ENCODE data around the gene AGAP3.
A peak's percentile ranks its signal among the peaks of the same experiment; 100 is the strongest.

The AGAP3 gene

GRCh38 chr7:151057989-151058780, 28.1 kb upstream of the AGAP3 start:
- peak; percentile 95 for DNase-seq

DNA sequence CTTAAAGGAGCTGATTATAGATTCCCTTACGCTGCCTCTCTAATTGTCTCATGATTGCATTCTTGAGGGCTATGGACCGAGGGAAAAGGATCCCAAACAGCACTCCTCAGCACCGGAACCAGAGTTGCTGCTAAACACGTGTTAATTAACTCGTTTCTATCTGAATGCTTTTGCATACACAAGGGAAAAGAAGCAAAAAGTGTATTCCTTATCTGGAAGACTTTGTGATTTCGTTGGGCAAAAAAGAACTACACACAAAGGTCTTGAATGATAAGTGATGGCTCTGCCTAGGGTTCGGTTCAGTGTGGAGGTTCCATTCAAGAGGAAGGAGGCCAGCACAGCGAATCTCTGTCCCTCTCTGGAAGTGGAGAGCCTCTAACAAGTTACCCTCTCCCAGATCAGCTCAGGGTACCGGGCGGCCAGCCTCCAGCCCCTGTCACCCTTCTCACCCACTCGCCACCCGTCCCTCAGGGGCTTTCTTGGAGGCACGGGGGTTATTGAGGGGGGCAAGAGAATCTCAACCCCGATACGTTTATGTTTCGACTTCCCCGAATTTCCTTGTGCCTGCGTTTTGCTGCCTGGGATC, 27.4 kb upstream of the AGAP3 start:
- no peak for DNase-seq

GRCh38 chr7:151059367-151060112, 26.7 kb upstream of the AGAP3 start, which contains the start of gene SLC4A2:
SLC4A2 (plus strand) TSS chr7:151059589; CDS start chr7:151061988, 2,399 bp downstream.
- DNase-seq = peak; percentile 89

DNA sequence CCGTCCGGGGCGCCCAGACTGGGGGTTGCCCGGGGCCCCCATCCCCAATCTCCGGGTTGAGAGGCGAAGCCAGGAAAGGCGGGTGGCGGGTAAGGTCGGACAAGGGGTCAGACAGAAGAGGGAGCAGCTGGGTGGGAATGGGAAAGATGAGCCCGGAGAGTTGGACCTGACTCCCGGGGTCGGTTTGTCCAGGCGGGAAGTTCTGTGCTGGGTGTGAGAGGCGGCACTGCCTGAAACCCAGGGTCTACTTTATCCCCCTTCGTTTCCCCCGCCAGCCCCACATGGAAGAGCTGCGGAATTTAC, 26.2 kb upstream of the AGAP3 start:
- DNase-seq = no peak

GRCh38 chr7:151060416-151061212, 25.7 kb upstream of the AGAP3 start:
- peak; percentile 65 for DNase-seq

- no peak for DNase-seq
These were observed 24.8 kb upstream of the AGAP3 start for GRCh38 chr7:151061213-151062110.

- DNase-seq = no peak
These were observed 24.2 kb upstream of the AGAP3 start for GRCh38 chr7:151062111-151062398.

GRCh38 chr7:151062399-151063211, 23.7 kb upstream of the AGAP3 start:
- no peak for DNase-seq

- DNase-seq = no peak
These were observed 23.1 kb upstream of the AGAP3 start for GRCh38 chr7:151063212-151063561.

GRCh38 chr7:151064454-151064853, 21.8 kb upstream of the AGAP3 start:
- no peak for DNase-seq

- DNase-seq = no peak
These were observed 21.3 kb upstream of the AGAP3 start for GRCh38 chr7:151064993-151065392.

DNA sequence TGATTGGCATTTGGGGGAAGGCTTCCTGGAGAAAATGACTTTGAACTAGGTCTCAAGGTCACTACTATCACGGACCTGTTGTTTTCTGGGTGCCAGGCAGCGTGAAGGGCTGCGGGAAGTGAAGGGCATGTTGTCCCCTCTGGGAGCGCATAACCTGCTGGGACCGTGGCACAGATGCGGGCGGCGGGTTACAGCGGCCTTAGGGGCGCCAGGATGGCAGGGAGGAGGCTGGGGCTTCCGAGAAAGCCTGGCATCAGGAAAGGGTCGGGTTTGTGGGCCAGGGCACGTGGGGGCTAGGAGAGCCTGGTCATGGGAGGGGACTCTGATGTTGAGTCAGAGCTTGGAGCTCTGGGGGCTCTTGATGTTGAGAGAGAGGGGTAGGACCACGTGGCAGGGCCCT, 20.8 kb upstream of the AGAP3 start:
- DNase-seq = no peak

DNA sequence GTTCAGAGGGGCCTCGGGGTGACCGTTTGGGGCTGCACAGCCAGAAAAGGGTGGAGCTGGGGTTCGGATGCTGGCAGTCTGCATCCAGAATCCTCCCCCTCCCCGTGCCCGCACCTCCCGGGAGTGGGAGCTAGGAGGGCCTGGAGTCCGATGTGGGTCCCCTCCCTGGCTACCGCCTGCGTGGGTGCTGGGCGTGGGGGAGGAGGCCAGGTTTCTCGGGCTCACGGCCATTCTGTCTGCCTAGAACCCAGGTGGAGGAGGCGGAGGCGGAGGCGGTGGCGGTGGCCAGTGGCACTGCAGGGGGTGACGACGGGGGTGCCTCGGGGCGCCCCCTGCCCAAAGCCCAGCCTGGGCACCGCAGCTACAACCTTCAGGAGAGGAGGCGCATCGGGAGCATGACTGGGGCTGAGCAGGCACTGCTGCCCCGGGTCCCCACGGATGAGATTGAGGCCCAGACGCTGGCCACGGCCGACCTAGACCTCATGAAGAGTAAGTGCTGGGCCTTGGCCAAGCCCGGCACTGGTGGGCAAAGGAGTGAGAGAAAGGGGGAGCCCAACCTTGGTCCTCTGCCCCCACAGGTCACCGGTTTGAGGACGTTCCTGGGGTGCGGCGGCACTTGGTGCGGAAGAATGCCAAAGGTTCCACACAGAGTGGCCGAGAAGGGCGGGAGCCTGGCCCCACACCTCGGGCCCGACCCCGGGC, 19.9 kb upstream of the AGAP3 start:
- no peak for DNase-seq

GRCh38 chr7:151068069-151068773, 18.1 kb upstream of the AGAP3 start:
- no peak for DNase-seq

GRCh38 chr7:151069841-151070573, 16.3 kb upstream of the AGAP3 start:
- no peak for DNase-seq

GRCh38 chr7:151070574-151070960, 15.7 kb upstream of the AGAP3 start:
- no peak for DNase-seq

- DNase-seq = no peak
These were observed 15.0 kb upstream of the AGAP3 start for GRCh38 chr7:151071032-151071866.

GRCh38 chr7:151073990-151074389, 12.3 kb upstream of the AGAP3 start:
- DNase-seq = no peak

Measured in activated CD8-positive, alpha-beta memory T cell treated with anti-CD3 and anti-CD28 coated beads for 24 hours (primary cell).